PFSK-1 (cell line): ENCODE data around the gene PSMD4.

Experiments used
- POLR2AphosphoS5 ChIP-seq: IDR thresholded peaks from 2 replicates; pipeline ENCODE4 v1.6.1; 2012; ENCODE audit warnings: low read depth, mild to moderate bottlenecking, control low read depth, low read length, moderate library complexity
- REST ChIP-seq, 2 experiments: IDR thresholded peaks; 2 replicates each; pipeline versions ENCODE4 v1.6.1 to v1.8.0; 2011 to 2012; ENCODE audit warnings: low read depth in 2 of 2, low read length in 2 of 2, control low read depth in 1 of 2, inconsistent platforms in 1 of 2, mild to moderate bottlenecking in 1 of 2, moderate library complexity in 1 of 2; ENCODE audit not compliant: insufficient read depth in 1 of 2
- SIN3A ChIP-seq: IDR thresholded peaks from 2 replicates; pipeline ENCODE4 v1.6.1; 2012; ENCODE audit warnings: mild to moderate bottlenecking, low read length, moderate library complexity, borderline replicate concordance; ENCODE audit not compliant: insufficient read depth
- TAF1 ChIP-seq: IDR thresholded peaks from 2 replicates; pipeline ENCODE4 v1.6.1; 2012; ENCODE audit warnings: low read length, control low read depth, borderline replicate concordance; ENCODE audit not compliant: insufficient read depth

GRCh38 chr1:151284013-151284577, 29.6 kb downstream of the PSMD4 start:
- TF ChIP-seq REST (IDR thresholded peaks at IDR 0.05; ENCODE audit: insufficient read depth in 1 of 2, low read depth in 2 of 2, low read length in 2 of 2) (no peak), SIN3A (no peak), POLR2AphosphoS5 (no peak), TAF1 (no peak)
